Transverse colon (tissue), 4 donors: ENCODE results near the gene KLK1. TPM values are rescaled to one million over a fixed set of nuclear protein-coding genes. Genes with fewer than 3 reads are reported as not detected.

ENCODE experiments used
- DNase-seq: peaks from one replicate; pipeline ENCODE4 v3.0.0-alpha.2; 2019
- H3K27ac ChIP-seq, 4 donors: fragments of 200-600 bp; sonication (generic); 2 replicates each; pipeline ENCODE4 v1.5.1; 2016 to 2018; ENCODE audit warnings: inconsistent platforms in 4 of 4
- H3K27me3 ChIP-seq: fragments of 200-600 bp; sonication (generic); 2 replicates; pipeline ENCODE4 v1.5.1; 2017; ENCODE audit warnings: inconsistent platforms
- H3K36me3 ChIP-seq, 4 donors: fragments of 200-600 bp; sonication (generic); 2 replicates each; pipeline ENCODE4 v1.5.1; 2017 to 2019; ENCODE audit warnings: inconsistent platforms in 4 of 4
- H3K4me1 ChIP-seq, 4 donors: fragments of 200-600 bp; sonication (generic); 2 replicates each; pipeline ENCODE4 v1.5.1; 2017 to 2020; ENCODE audit warnings: inconsistent platforms in 4 of 4
- H3K4me3 ChIP-seq, 4 donors: fragments of 200-600 bp; sonication (generic); 1 replicate in 1 of 4; 2 replicates in 3 of 4; pipeline versions ENCODE4 v1.5.1 to v1.6.1; 2017 to 2019; ENCODE audit warnings: inconsistent platforms in 4 of 4
- H3K9me3 ChIP-seq, 2 donors: fragments of 200-600 bp; sonication (generic); 2 replicates each; pipeline ENCODE4 v1.5.1; 2017 to 2019; ENCODE audit warnings: inconsistent platforms in 2 of 2
- CTCF ChIP-seq, 5 experiments: fragments of 200-600 bp in 3 of 5; fragments of 450-650 bp in 2 of 5; sonication (generic) in 3 of 5; IDR thresholded peaks; 1 replicate in 2 of 5; 2 replicates in 3 of 5; pipeline ENCODE4 v1.5.1; 2016 to 2017; ENCODE audit warnings: antibody characterized with exemption in 5 of 5, inconsistent platforms in 3 of 5, mild to moderate bottlenecking in 2 of 5, moderate library complexity in 1 of 5
- EP300 ChIP-seq: sonication (generic); formaldehyde crosslinking; IDR thresholded peaks from one replicate; pipeline ENCODE4 v1.6.1; 2017; ENCODE audit warnings: antibody characterized with exemption, low read depth
- POLR2A ChIP-seq: fragments of 450-650 bp; IDR thresholded peaks from one replicate; pipeline ENCODE4 v1.6.1; 2016; ENCODE audit warnings: antibody characterized with exemption, mild to moderate bottlenecking, moderate library complexity
- POLR2AphosphoS5 ChIP-seq, 3 donors: sonication (generic); formaldehyde crosslinking; IDR thresholded peaks; one replicate each; pipeline ENCODE4 v1.6.1; 2016; ENCODE audit warnings: antibody characterized with exemption in 3 of 3
- WGBS, 2 donors: methylation state at CpG; one replicate each; pipeline ENCODE4 v1.1.5; 2018; ENCODE audit warnings: low coverage in 1 of 2; 5-methylcytosine and 5-hydroxymethylcytosine counted together
- in situ Hi-C, 4 donors: fragments of 200-750 bp; cut with MboI; loops; one replicate each; pipeline versions ENCODE4 v1.15.0 to v1.15.1; 2017; ENCODE audit warnings: low sequenced_read_pairs in 3 of 4, low pct_ligation_motif_present in 1 of 4, low pct_unique_long_range_greater_than_20kb in 1 of 4
- intact Hi-C: fragments of 100-400 bp; cut with DNase I; formaldehyde crosslinking; loops from one replicate; pipeline ENCODE4 v1.15.1; 2023; ENCODE audit warnings: low total_unique reads
- total RNA-seq, 4 donors: library from RNA; depleted of rRNA; stranded (reverse); fragments of >200 nt; gene quantifications; one replicate each; pipeline ENCODE4 v1.1.0, GENCODE V29; 2016

The KLK1 gene
- total RNA-seq, 4 donors from 2014 or later = 17.0 to 150 (median 35.4) TPM

GRCh38 chr19:50792272-50793250 is 31.0 kb downstream of the KLK1 start:
- WGBS, 2 donors = 73 to 83% methylated on average over 1 to 13 of the region's 13 CpGs
- Histone ChIP-seq H3K4me3 (no peak overlapping the region), H3K27me3 (peaks cover 8% of the 10 kb centered on the region), H3K36me3 (no peaks in the 10 kb centered on the region), H3K4me1 (no peaks in the 10 kb centered on the region), H3K9me3 (no peaks in the 10 kb centered on the region), H3K27ac (no peak overlapping the region)
- TF ChIP-seq POLR2AphosphoS5 (IDR thresholded peaks at IDR 0.05) = no peak
- TF ChIP-seq CTCF (IDR thresholded peaks at IDR 0.05) = no peak
- TF ChIP-seq POLR2A = no peak
- TF ChIP-seq EP300 = no peak
- no peak for DNase-seq
- in situ Hi-C loops = loop anchor here in 2 of 4 donors (25.0 kb wide), 1 partner anchor 255 kb away; no protein-coding TSS in a partner anchor
- intact Hi-C loops = no loop called here

GRCh38 chr19:50791594-50792271 is 31.9 kb downstream of the KLK1 start:
- H3K4me1 ChIP-seq = no peaks in the 10 kb centered on the region
- no peak overlapping the region for H3K4me3 ChIP-seq
- no peak overlapping the region for H3K27ac ChIP-seq
- DNase-seq = no peak
- in situ Hi-C loops (loop anchor here in 2 of 4 donors (25.0 kb wide), 1 partner anchor 254 kb away; no protein-coding TSS in a partner anchor), intact Hi-C loops (no loop called here)
- H3K27me3 ChIP-seq = peaks cover 8% of the 10 kb centered on the region
- WGBS, 2 donors = 64% methylated on average over 47 of the region's 47 CpGs; no CpG with 5 or more reads in 1 of the 2 donors
- TF ChIP-seq POLR2A = no peak
- TF ChIP-seq POLR2AphosphoS5 (IDR thresholded peaks at IDR 0.05) = no peak
- no peak for TF ChIP-seq EP300
- no peak for TF ChIP-seq CTCF (IDR thresholded peaks at IDR 0.05)
- H3K9me3 ChIP-seq = no peaks in the 10 kb centered on the region
- H3K36me3 ChIP-seq = no peaks in the 10 kb centered on the region

- Histone ChIP-seq H3K4me1 (no peaks in the 10 kb centered on the region), H3K27me3 (peaks cover 8% of the 10 kb centered on the region), H3K9me3 (no peaks in the 10 kb centered on the region), H3K4me3 (no peak overlapping the region), H3K27ac (no peak overlapping the region), H3K36me3 (no peaks in the 10 kb centered on the region)
- 79 to 83% methylated on average over 6 of the region's 6 CpGs for WGBS, 2 donors
- DNase-seq = no peak
- TF ChIP-seq POLR2AphosphoS5 (IDR thresholded peaks at IDR 0.05) (no peak), POLR2A (no peak), EP300 (no peak), CTCF (IDR thresholded peaks at IDR 0.05) (no peak)
- intact Hi-C loops = no loop called here
- in situ Hi-C loops = loop anchor here in 2 of 4 donors (25.0 kb wide), 1 partner anchor 254 kb away; no protein-coding TSS in a partner anchor
Observed at GRCh38 chr19:50790922-50791467, 32.6 kb downstream of the KLK1 start.

- in situ Hi-C loops (loop anchor here in 2 of 4 donors (25.0 kb wide), 1 partner anchor 253 kb away; no protein-coding TSS in a partner anchor), intact Hi-C loops (no loop called here)
- H3K4me1 ChIP-seq = no peaks in the 10 kb centered on the region
- no peak for TF ChIP-seq CTCF (IDR thresholded peaks at IDR 0.05)
- no peak for TF ChIP-seq POLR2AphosphoS5 (IDR thresholded peaks at IDR 0.05)
- no peak for TF ChIP-seq EP300
- no peak for TF ChIP-seq POLR2A
- no peak within 1 kb of the TSS for H3K27ac ChIP-seq
- 90 to 100% methylated on average over 1 to 13 of the region's 15 CpGs for WGBS, 2 donors
- H3K9me3 ChIP-seq = no peaks in the 10 kb centered on the region
- no peak within 1 kb of the TSS for H3K4me3 ChIP-seq
- peaks cover 8% of the 10 kb centered on the region for H3K27me3 ChIP-seq
- DNase-seq = no peak
- no peaks in the 10 kb centered on the region for H3K36me3 ChIP-seq
Observed at GRCh38 chr19:50790396-50790795, 33.2 kb downstream of the KLK1 start, which contains the start of gene ACP4. TSS of gene ACP4 (plus strand) at chr19:50790415. CDS start at chr19:50790415, 0 bp downstream.
